Neutrophil (primary cell): ENCODE data around the gene RBMS3.

Source experiments
- H3K27ac ChIP-seq: fragments of 200-600 bp; sonication (generic); 2 replicates; pipeline ENCODE4 v1.5.1; 2016; ENCODE audit warnings: mild to moderate bottlenecking, moderate library complexity
- H3K27me3 ChIP-seq: fragments of 200-600 bp; sonication (generic); 2 replicates; pipeline ENCODE4 v1.6.0; 2016; ENCODE audit warnings: mild to moderate bottlenecking
- H3K36me3 ChIP-seq: fragments of 200-600 bp; sonication (generic); 2 replicates; pipeline ENCODE4 v1.5.1; 2017
- H3K4me1 ChIP-seq, 2 experiments: fragments of 200-600 bp in 1 of 2; sonication (generic) in 1 of 2; 1 replicate in 1 of 2; 2 replicates in 1 of 2; pipeline versions ENCODE4 v1.5.1 to v1.6.1; 2013 to 2016; ENCODE audit warnings: low read depth in 1 of 2, low read length in 1 of 2, mild to moderate bottlenecking in 1 of 2, moderate library complexity in 1 of 2; ENCODE audit not compliant: control insufficient read depth in 1 of 2, insufficient read depth in 1 of 2
- H3K4me3 ChIP-seq, 2 experiments: fragments of 200-600 bp in 1 of 2; sonication (generic) in 1 of 2; 1 replicate in 1 of 2; 2 replicates in 1 of 2; pipeline ENCODE4 v1.5.1; 2013 to 2016; ENCODE audit warnings: low read depth in 1 of 2, low read length in 1 of 2, mild to moderate bottlenecking in 1 of 2, moderate library complexity in 1 of 2
- H3K9me3 ChIP-seq: fragments of 200-600 bp; sonication (generic); 2 replicates; pipeline ENCODE4 v1.5.1; 2016
- CTCF ChIP-seq: fragments of 200-600 bp; sonication (generic); IDR thresholded peaks from 2 replicates; pipeline ENCODE4 v1.5.1; 2016; ENCODE audit warnings: antibody characterized with exemption

Gene RBMS3

GRCh38 chr3:29764603-29765254 is 483.9 kb downstream of the RBMS3 start:
- H3K36me3 ChIP-seq: no peaks in the 10 kb centered on the region
- peaks cover 0 to 2% of the 10 kb centered on the region in 2 experiments for H3K4me1 ChIP-seq
- no peaks in the 10 kb centered on the region for H3K9me3 ChIP-seq
- no peak overlapping the region for H3K27ac ChIP-seq
- H3K4me3 ChIP-seq: no peak overlapping the region
- TF ChIP-seq CTCF: no peak
- no peaks in the 10 kb centered on the region for H3K27me3 ChIP-seq

- Histone ChIP-seq H3K36me3 (no peaks in the 10 kb centered on the region), H3K9me3 (no peaks in the 10 kb centered on the region), H3K4me3 (no peak overlapping the region), H3K4me1 (peaks cover 0 to 13% of the 10 kb centered on the region in 2 experiments), H3K27me3 (no peaks in the 10 kb centered on the region), H3K27ac (no peak overlapping the region)
- TF ChIP-seq CTCF: no peak
These were observed 490.7 kb downstream of the RBMS3 start for GRCh38 chr3:29771602-29772001.

GRCh38 chr3:29772436-29772835 is 491.6 kb downstream of the RBMS3 start:
- no peaks in the 10 kb centered on the region for H3K27me3 ChIP-seq
- H3K36me3 ChIP-seq: no peaks in the 10 kb centered on the region
- H3K9me3 ChIP-seq: no peaks in the 10 kb centered on the region
- no peak for TF ChIP-seq CTCF
- H3K27ac ChIP-seq: no peak overlapping the region
- no peak overlapping the region for H3K4me3 ChIP-seq
- peaks cover 0 to 13% of the 10 kb centered on the region in 2 experiments for H3K4me1 ChIP-seq

GRCh38 chr3:29773481-29773880 is 492.6 kb downstream of the RBMS3 start:
- no peak for TF ChIP-seq CTCF

GRCh38 chr3:29775340-29775739 is 494.5 kb downstream of the RBMS3 start:
- no peak overlapping the region for H3K4me3 ChIP-seq
- H3K9me3 ChIP-seq: no peaks in the 10 kb centered on the region
- no peaks in the 10 kb centered on the region for H3K36me3 ChIP-seq
- TF ChIP-seq CTCF: no peak
- peaks cover 0 to 13% of the 10 kb centered on the region in 2 experiments for H3K4me1 ChIP-seq
- H3K27ac ChIP-seq: no peak overlapping the region
- H3K27me3 ChIP-seq: no peaks in the 10 kb centered on the region

More at GRCh38 chr3:29773481-29773880, 492.6 kb downstream of the RBMS3 start:
- Histone ChIP-seq H3K4me3 (no peak overlapping the region), H3K27ac (no peak overlapping the region), H3K4me1 (peaks cover 0 to 13% of the 10 kb centered on the region in 2 experiments), H3K27me3 (no peaks in the 10 kb centered on the region), H3K9me3 (no peaks in the 10 kb centered on the region), H3K36me3 (no peaks in the 10 kb centered on the region)
